HepG2 (cell line): ENCODE measurements around the gene PRSS36. TPM values are rescaled to one million over a fixed set of nuclear protein-coding genes. Genes with fewer than 3 reads are reported as not detected.

Source experiments
- DZIP1 ChIP-seq: sonication (generic); formaldehyde crosslinking; IDR thresholded peaks from 2 replicates; pipeline ENCODE4 v1.5.0; 2020; ENCODE audit warnings: mild to moderate bottlenecking, missing genetic modification reagents
- MXI1 ChIP-seq: IDR thresholded peaks from 3 replicates; pipeline ENCODE4 v1.6.1; 2012; ENCODE audit warnings: low read depth, low read length, inconsistent platforms, borderline replicate concordance
- PHF5A ChIP-seq: IDR thresholded peaks from one replicate; pipeline ENCODE4 v1.6.1; 2018; ENCODE audit warnings: low read depth, missing genetic modification reagents; ENCODE audit not compliant: unreplicated experiment
- RBAK ChIP-seq: sonication (generic); formaldehyde crosslinking; IDR thresholded peaks from 2 replicates; pipeline ENCODE4 v1.5.1; 2020; ENCODE audit warnings: mild to moderate bottlenecking, missing genetic modification reagents
- RXRB ChIP-seq: IDR thresholded peaks from 2 replicates; pipeline ENCODE4 v1.6.1; 2016; ENCODE audit warnings: borderline replicate concordance, missing genetic modification reagents, missing compliant biosample characterization
- SOX13 ChIP-seq, 3 experiments: fragments of 450-650 bp in 1 of 3; sonication (generic) in 1 of 3; formaldehyde crosslinking in 1 of 3; IDR thresholded peaks in 2 of 3; conservative IDR thresholded peaks in 1 of 3; 2 replicates each; pipeline versions ENCODE4 v1.5.0 to v1.6.1; 2016 to 2020; ENCODE audit warnings: antibody characterized with exemption in 1 of 3, mild to moderate bottlenecking in 1 of 3, missing compliant biosample characterization in 1 of 3, missing genetic modification reagents in 1 of 3, moderate library complexity in 1 of 3
- ZNF124 ChIP-seq: sonication (generic); formaldehyde crosslinking; IDR thresholded peaks from 2 replicates; pipeline ENCODE4 v1.4.0; 2020; ENCODE audit warnings: missing genetic modification reagents
- ZNF274 ChIP-seq: sonication (generic); formaldehyde crosslinking; IDR thresholded peaks from 2 replicates; pipeline ENCODE4 v1.5.1; 2020; ENCODE audit warnings: mild to moderate bottlenecking, missing genetic modification reagents
- ZNF563 ChIP-seq: sonication (generic); formaldehyde crosslinking; IDR thresholded peaks from 2 replicates; pipeline ENCODE4 v1.8.0; 2022; ENCODE audit warnings: mild to moderate bottlenecking, moderate library complexity, missing genetic modification reagents
- ZNF724P ChIP-seq: sonication (generic); formaldehyde crosslinking; IDR thresholded peaks from 2 replicates; pipeline ENCODE4 v1.8.0; 2022; ENCODE audit warnings: missing genetic modification reagents, borderline replicate concordance
- ZNF816 ChIP-seq: sonication (generic); formaldehyde crosslinking; IDR thresholded peaks from 2 replicates; pipeline ENCODE4 v1.8.0; 2022; ENCODE audit warnings: missing genetic modification reagents, mild to moderate bottlenecking, borderline replicate concordance
- ZSCAN22 ChIP-seq: sonication (generic); formaldehyde crosslinking; IDR thresholded peaks from 2 replicates; pipeline ENCODE4 v1.4.0; 2020; ENCODE audit warnings: mild to moderate bottlenecking, missing genetic modification reagents
- polyA plus RNA-seq, 8 experiments: library from polyadenylated mRNA; depleted of rRNA in 3 of 8; stranded (reverse) in 7 of 8; unstranded in 1 of 8; fragments of >200 nt; fragmentation: Illumina TruSeq in 4 of 8; extraction: Trizol in 4 of 8; gene quantifications; 2 replicates each; pipeline versions ENCODE4 v1.2.1 to v1.2.3, GENCODE V29; 2011 to 2016; ENCODE audit warnings: low read depth in 4 of 8, missing spikeins in 1 of 8, mixed read lengths in 1 of 8; ENCODE audit not compliant: insufficient read depth in 1 of 8
- total RNA-seq, 5 experiments: library from RNA; depleted of rRNA; stranded (reverse); fragments of >200 nt; fragmentation: Illumina TruSeq; extraction: Trizol; gene quantifications; 2 replicates each; pipeline ENCODE4 v1.2.3, GENCODE V29; 2016; ENCODE audit warnings: low read depth in 1 of 5
- TF ChIP-seq, protein P1 (sequence below): sonication (generic); formaldehyde crosslinking; IDR thresholded peaks from 2 replicates; pipeline ENCODE4 v1.4.0; 2020; ENCODE audit warnings: mild to moderate bottlenecking, low read depth, missing genetic modification reagents
- TF ChIP-seq, protein P2 (sequence below): IDR thresholded peaks from 2 replicates; pipeline ENCODE4 v1.6.1; 2016
- TF ChIP-seq, protein P3 (sequence below): sonication (generic); formaldehyde crosslinking; IDR thresholded peaks from 2 replicates; pipeline ENCODE4 v1.5.1; 2020; ENCODE audit warnings: mild to moderate bottlenecking, missing genetic modification reagents, moderate library complexity

The PRSS36 gene
- total and polyA plus RNA-seq, 2 of the 13 experiments (the other 11 are each of a cell fraction or from before 2014, with no cell fraction given) = 1.5 to 2.1 TPM

DNA sequence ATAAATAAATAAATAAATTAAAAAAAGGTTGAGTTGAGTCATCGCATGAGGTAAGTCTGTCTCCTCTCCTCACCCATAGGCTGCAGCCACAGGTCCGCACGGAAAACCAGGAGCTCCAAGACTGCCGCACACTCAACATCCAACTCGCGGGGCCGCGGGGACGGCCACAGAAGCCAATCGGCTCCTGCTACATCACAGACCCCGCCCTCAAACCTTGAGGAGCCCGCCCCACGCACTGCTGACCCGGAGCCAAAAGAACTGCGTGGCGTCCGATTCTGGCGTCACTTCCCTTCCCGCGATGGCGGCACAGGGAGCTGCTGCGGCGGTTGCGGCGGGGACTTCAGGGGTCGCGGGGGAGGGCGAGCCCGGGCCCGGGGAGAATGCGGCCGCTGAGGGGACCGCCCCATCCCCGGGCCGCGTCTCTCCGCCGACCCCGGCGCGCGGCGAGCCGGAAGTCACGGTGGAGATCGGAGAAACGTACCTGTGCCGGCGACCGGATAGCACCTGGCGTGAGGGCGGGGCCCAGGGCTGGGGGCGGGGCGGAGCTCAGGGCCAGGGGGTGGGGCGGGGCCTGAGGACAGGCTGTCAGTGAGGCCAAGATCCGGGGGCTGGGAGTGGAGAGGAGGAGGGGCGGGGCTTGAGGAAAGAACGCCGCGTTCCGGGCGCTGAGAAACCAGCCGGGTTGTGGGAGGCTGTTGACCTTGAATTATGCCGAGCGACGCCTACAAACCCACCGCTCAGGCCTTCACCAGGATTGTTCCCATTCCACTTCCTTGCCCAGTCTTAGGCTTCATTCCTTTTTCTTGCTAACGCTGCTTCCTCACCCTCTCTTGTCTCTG lies 32.3 kb downstream of the PRSS36 start, which contains the start of gene KAT8 (continued):
- TF ChIP-seq ZNF124 (CRISPR knock-in tag) = peak; percentile 54
- TF ChIP-seq ZSCAN22 (CRISPR knock-in tag) = peak; percentile 15; the same call in 1 of the 2 replicates
- peak; percentile 70; the same call in 1 of the 2 replicates for TF ChIP-seq ZNF563 (CRISPR knock-in tag)
- no peak for TF ChIP-seq PHF5A (CRISPR knock-in tag)
- TF ChIP-seq ZNF274 = peak; percentile 80; the same call in 1 of the 2 replicates
- TF ChIP-seq, protein P1, sequence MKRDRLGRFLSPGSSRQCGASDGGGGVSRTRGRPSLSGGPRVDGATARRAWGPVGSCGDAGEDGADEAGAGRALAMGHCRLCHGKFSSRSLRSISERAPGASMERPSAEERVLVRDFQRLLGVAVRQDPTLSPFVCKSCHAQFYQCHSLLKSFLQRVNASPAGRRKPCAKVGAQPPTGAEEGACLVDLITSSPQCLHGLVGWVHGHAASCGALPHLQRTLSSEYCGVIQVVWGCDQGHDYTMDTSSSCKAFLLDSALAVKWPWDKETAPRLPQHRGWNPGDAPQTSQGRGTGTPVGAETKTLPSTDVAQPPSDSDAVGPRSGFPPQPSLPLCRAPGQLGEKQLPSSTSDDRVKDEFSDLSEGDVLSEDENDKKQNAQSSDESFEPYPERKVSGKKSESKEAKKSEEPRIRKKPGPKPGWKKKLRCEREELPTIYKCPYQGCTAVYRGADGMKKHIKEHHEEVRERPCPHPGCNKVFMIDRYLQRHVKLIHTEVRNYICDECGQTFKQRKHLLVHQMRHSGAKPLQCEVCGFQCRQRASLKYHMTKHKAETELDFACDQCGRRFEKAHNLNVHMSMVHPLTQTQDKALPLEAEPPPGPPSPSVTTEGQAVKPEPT (CRISPR knock-in tag) = peak; percentile 69; the same call in 1 of the 2 replicates
- TF ChIP-seq ZNF816 = no peak
- TF ChIP-seq, protein P2, sequence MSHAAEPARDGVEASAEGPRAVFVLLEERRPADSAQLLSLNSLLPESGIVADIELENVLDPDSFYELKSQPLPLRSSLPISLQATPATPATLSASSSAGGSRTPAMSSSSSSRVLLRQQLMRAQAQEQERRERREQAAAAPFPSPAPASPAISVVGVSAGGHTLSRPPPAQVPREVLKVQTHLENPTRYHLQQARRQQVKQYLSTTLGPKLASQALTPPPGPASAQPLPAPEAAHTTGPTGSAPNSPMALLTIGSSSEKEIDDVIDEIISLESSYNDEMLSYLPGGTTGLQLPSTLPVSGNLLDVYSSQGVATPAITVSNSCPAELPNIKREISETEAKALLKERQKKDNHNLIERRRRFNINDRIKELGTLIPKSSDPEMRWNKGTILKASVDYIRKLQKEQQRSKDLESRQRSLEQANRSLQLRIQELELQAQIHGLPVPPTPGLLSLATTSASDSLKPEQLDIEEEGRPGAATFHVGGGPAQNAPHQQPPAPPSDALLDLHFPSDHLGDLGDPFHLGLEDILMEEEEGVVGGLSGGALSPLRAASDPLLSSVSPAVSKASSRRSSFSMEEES (CRISPR knock-in tag) = 0 out of 2 replicates have a peak, but pooled peaks have one; percentile 21
- TF ChIP-seq DZIP1 (CRISPR knock-in tag) = peak; percentile 33; the same call in 1 of the 2 replicates
- TF ChIP-seq SOX13 (IDR thresholded peaks at IDR 0.05) = no peak; the same call in 1 of the 2 replicates
- peak in 1 of 2 experiments; percentile 25; a peak in 1 of 4 replicates for TF ChIP-seq SOX13 (CRISPR knock-in tag; conservative IDR thresholded peaks at IDR 0.05 in 1 of 2, IDR thresholded peaks at IDR 0.05 in 1 of 2)
- TF ChIP-seq MXI1 = peak; percentile 64; the same call in 2 of the 3 replicates
- no peak for TF ChIP-seq ZNF724P (CRISPR knock-in tag)
- TF ChIP-seq RBAK (CRISPR knock-in tag) = no peak
- peak; percentile 41; the same call in 1 of the 2 replicates for TF ChIP-seq RXRB
- TF ChIP-seq, protein P3, sequence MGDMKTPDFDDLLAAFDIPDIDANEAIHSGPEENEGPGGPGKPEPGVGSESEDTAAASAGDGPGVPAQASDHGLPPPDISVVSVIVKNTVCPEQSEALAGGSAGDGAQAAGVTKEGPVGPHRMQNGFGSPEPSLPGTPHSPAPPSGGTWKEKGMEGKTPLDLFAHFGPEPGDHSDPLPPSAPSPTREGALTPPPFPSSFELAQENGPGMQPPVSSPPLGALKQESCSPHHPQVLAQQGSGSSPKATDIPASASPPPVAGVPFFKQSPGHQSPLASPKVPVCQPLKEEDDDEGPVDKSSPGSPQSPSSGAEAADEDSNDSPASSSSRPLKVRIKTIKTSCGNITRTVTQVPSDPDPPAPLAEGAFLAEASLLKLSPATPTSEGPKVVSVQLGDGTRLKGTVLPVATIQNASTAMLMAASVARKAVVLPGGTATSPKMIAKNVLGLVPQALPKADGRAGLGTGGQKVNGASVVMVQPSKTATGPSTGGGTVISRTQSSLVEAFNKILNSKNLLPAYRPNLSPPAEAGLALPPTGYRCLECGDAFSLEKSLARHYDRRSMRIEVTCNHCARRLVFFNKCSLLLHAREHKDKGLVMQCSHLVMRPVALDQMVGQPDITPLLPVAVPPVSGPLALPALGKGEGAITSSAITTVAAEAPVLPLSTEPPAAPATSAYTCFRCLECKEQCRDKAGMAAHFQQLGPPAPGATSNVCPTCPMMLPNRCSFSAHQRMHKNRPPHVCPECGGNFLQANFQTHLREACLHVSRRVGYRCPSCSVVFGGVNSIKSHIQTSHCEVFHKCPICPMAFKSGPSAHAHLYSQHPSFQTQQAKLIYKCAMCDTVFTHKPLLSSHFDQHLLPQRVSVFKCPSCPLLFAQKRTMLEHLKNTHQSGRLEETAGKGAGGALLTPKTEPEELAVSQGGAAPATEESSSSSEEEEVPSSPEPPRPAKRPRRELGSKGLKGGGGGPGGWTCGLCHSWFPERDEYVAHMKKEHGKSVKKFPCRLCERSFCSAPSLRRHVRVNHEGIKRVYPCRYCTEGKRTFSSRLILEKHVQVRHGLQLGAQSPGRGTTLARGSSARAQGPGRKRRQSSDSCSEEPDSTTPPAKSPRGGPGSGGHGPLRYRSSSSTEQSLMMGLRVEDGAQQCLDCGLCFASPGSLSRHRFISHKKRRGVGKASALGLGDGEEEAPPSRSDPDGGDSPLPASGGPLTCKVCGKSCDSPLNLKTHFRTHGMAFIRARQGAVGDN (CRISPR knock-in tag) = peak; percentile 88
